ENCODE measurements around the gene GPRC5A.

DNA sequence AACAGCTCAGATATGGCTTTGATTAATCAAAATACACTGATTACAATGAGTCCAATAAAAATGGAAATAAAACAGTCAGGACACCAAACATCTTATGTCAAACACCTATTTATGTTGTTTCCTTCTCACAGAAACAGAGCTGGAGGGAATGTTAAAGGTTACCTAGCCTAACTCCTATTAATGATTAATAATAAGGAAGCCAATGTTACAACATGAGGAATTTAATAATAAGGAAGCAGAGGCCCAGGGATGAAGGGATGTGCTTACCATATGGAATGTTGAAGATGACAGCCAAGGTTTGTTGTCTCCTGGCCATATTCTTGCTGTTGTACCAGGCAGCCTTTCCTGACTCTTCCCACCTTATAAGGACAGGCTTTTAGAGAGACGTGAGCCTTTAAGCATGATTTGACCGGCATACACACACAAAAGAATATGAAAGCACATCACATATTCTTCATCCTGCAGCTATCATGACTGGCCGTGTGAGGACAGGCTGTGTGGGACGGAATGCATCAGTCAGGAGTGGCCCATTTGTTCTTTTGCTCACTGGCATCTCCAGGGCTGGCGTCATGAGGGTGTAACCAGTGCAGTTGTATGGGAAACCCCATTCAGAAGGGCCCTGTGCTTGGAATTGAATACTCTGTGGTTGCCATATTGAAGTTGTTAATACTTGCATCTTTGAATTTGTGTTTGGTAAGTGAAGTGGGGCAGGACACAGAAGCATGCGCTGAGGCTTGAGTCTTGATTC lies 63.7 kb downstream of the GPRC5A start:
- TF ChIP-seq, protein P1, sequence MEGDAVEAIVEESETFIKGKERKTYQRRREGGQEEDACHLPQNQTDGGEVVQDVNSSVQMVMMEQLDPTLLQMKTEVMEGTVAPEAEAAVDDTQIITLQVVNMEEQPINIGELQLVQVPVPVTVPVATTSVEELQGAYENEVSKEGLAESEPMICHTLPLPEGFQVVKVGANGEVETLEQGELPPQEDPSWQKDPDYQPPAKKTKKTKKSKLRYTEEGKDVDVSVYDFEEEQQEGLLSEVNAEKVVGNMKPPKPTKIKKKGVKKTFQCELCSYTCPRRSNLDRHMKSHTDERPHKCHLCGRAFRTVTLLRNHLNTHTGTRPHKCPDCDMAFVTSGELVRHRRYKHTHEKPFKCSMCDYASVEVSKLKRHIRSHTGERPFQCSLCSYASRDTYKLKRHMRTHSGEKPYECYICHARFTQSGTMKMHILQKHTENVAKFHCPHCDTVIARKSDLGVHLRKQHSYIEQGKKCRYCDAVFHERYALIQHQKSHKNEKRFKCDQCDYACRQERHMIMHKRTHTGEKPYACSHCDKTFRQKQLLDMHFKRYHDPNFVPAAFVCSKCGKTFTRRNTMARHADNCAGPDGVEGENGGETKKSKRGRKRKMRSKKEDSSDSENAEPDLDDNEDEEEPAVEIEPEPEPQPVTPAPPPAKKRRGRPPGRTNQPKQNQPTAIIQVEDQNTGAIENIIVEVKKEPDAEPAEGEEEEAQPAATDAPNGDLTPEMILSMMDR (tag by site-specific recombination; IDR thresholded peaks at IDR 0.05), result no peak
- TF ChIP-seq PATZ1 (tag by site-specific recombination; IDR thresholded peaks at IDR 0.05), result no peak
- TF ChIP-seq, protein P2, sequence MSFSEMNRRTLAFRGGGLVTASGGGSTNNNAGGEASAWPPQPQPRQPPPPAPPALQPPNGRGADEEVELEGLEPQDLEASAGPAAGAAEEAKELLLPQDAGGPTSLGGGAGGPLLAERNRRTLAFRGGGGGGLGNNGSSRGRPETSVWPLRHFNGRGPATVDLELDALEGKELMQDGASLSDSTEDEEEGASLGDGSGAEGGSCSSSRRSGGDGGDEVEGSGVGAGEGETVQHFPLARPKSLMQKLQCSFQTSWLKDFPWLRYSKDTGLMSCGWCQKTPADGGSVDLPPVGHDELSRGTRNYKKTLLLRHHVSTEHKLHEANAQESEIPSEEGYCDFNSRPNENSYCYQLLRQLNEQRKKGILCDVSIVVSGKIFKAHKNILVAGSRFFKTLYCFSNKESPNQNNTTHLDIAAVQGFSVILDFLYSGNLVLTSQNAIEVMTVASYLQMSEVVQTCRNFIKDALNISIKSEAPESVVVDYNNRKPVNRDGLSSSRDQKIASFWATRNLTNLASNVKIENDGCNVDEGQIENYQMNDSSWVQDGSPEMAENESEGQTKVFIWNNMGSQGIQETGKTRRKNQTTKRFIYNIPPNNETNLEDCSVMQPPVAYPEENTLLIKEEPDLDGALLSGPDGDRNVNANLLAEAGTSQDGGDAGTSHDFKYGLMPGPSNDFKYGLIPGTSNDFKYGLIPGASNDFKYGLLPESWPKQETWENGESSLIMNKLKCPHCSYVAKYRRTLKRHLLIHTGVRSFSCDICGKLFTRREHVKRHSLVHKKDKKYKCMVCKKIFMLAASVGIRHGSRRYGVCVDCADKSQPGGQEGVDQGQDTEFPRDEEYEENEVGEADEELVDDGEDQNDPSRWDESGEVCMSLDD (tag by site-specific recombination; IDR thresholded peaks at IDR 0.05), result no peak
- no peak for TF ChIP-seq GFI1B (tag by site-specific recombination; IDR thresholded peaks at IDR 0.05)
- no peak for TF ChIP-seq ATF2 (tag by site-specific recombination; IDR thresholded peaks at IDR 0.05; ENCODE audit: low read depth)
- TF ChIP-seq, protein P3, sequence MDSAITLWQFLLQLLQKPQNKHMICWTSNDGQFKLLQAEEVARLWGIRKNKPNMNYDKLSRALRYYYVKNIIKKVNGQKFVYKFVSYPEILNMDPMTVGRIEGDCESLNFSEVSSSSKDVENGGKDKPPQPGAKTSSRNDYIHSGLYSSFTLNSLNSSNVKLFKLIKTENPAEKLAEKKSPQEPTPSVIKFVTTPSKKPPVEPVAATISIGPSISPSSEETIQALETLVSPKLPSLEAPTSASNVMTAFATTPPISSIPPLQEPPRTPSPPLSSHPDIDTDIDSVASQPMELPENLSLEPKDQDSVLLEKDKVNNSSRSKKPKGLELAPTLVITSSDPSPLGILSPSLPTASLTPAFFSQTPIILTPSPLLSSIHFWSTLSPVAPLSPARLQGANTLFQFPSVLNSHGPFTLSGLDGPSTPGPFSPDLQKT (IDR thresholded peaks at IDR 0.05; ENCODE audit: borderline replicate concordance, low read depth, low read length), result no peak

All from HEK293 (cell line).